Activated CD4-positive, CD25-positive, alpha-beta regulatory T cell treated with anti-CD3 and anti-CD28 coated beads, Interleukin-2, amount 50 U/mL, for 16 hours (primary cell): Measurements from ENCODE around the gene MLH3.
A peak's percentile ranks its signal among the peaks of the same experiment; 100 is the strongest.
"Not testable (repeated sequence)": the region's sequence is repeated elsewhere in the genome, so short reads cannot be mapped to it uniquely, and the experiment has no call there.

Source experiments
- DNase-seq: peaks from one replicate; pipeline ENCODE4 v3.0.0-alpha.2; 2020; ENCODE audit warnings: low read depth, low spot score

The MLH3 gene

GRCh38 chr14:75030147-75030546, 21.1 kb downstream of the MLH3 start:
- DNase-seq, result no peak

- no peak for DNase-seq
These were observed 25.4 kb downstream of the MLH3 start for GRCh38 chr14:75025876-75026275.

- DNase-seq, result no peak
These were observed 26.2 kb downstream of the MLH3 start for GRCh38 chr14:75025082-75025481.

GRCh38 chr14:75023108-75023507, 28.2 kb downstream of the MLH3 start:
- DNase-seq, result no peak

GRCh38 chr14:75022655-75023054, 28.6 kb downstream of the MLH3 start:
- DNase-seq, result no peak

- DNase-seq, result no peak
These were observed 32.6 kb downstream of the MLH3 start for GRCh38 chr14:75018694-75019093.

- no peak for DNase-seq
These were observed 34.5 kb downstream of the MLH3 start for GRCh38 chr14:75016815-75017214.

- no peak for DNase-seq
These were observed 35.8 kb downstream of the MLH3 start for GRCh38 chr14:75015496-75015895.

GRCh38 chr14:75013290-75013689, 38.0 kb downstream of the MLH3 start:
- DNase-seq, result no peak

- no peak for DNase-seq
These were observed 39.8 kb downstream of the MLH3 start for GRCh38 chr14:75011356-75011994.

- no peak for DNase-seq
These were observed 40.7 kb downstream of the MLH3 start for GRCh38 chr14:75010472-75011093.

GRCh38 chr14:75009176-75009575, 42.1 kb downstream of the MLH3 start:
- DNase-seq, result no peak

GRCh38 chr14:75005357-75005756, 45.9 kb downstream of the MLH3 start:
- DNase-seq, result no peak

- no peak for DNase-seq
These were observed 47.8 kb downstream of the MLH3 start for GRCh38 chr14:75003250-75004027.

- peak; percentile 99 for DNase-seq
These were observed 48.6 kb downstream of the MLH3 start, which contains the start of gene EIF2B2 for GRCh38 chr14:75002392-75003249. EIF2B2 (plus strand) TSS chr14:75002921; CDS start chr14:75002991, 70 bp downstream.

- DNase-seq, result no peak
These were observed 49.4 kb downstream of the MLH3 start for GRCh38 chr14:75001899-75002298.

GRCh38 chr14:75001261-75001660, 50.0 kb downstream of the MLH3 start:
- DNase-seq, result no peak

GRCh38 chr14:74995781-74996180, 55.5 kb downstream of the MLH3 start:
- DNase-seq, result not testable (repeated sequence)

GRCh38 chr14:74994182-74994581, 57.1 kb downstream of the MLH3 start:
- not testable (repeated sequence) for DNase-seq

GRCh38 chr14:74988993-74989392, 62.3 kb downstream of the MLH3 start:
- DNase-seq, result no peak

- DNase-seq, result no peak
These were observed 63.1 kb downstream of the MLH3 start for GRCh38 chr14:74988131-74988530.

- DNase-seq, result no peak
These were observed 65.5 kb downstream of the MLH3 start for GRCh38 chr14:74985806-74986205.
